ENCODE measurements around the gene SLCO3A1. TPM values are rescaled to one million over a fixed set of nuclear protein-coding genes. Genes with fewer than 3 reads are reported as not detected.

The SLCO3A1 gene
- total and polyA plus RNA-seq, 2 experiments from 2014 or later: 1.9 to 6.9 TPM

DNA sequence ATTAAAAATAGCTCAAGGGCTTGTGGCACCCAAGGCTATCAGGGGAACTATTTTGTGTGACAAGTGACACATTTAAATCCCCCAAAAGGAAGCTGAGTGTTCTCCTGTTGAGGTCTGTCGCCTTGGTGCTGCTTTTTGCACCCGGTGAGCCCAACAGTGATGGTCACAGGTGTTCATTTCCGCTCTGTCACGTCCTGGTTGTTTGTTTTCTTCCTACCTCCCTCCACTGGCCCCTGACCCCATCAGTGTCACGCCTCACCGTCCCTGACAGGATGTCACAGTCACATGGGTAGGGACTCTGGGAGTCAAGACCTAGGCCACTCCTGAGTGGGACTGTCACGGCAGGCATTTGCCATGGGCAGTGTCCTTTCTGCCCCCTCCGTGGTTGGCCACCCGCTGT lies 11.2 kb downstream of the SLCO3A1 start:
- Histone ChIP-seq H2AFZ (no peak overlapping the region), H3K4me3 (no peak overlapping the region), H3K9me2 (ENCODE audit: insufficient read depth) (no peaks in the 10 kb centered on the region), H3K36me3 (ENCODE audit: low read depth) (no peaks in the 10 kb centered on the region), H3K4me2 (ENCODE audit: unreplicated experiment) (no peak overlapping the region), H3K27me3 (replicated peaks; ENCODE audit: insufficient read depth) (no peaks in the 10 kb centered on the region), H3K27ac (no peak overlapping the region), H3K4me1 (ENCODE audit: insufficient read depth) (peaks cover 30% of the 10 kb centered on the region), H3K9ac (no peak overlapping the region), H3K79me2 (ENCODE audit: insufficient read depth) (peaks cover 20% of the 10 kb centered on the region; the same call in 1 of the 2 replicates), H3K9me3 (ENCODE audit: low read depth) (no peaks in the 10 kb centered on the region), H4K20me1 (ENCODE audit: insufficient read depth) (no peaks in the 10 kb centered on the region), H3F3A (ENCODE audit: insufficient read depth) (peaks cover 32% of the 10 kb centered on the region)
- no peak for DNase-seq
- TF ChIP-seq EZH2 (IDR thresholded peaks at IDR 0.05; ENCODE audit: insufficient read depth, poor library complexity, severe bottlenecking) (no peak), EZH2phosphoT487 (IDR thresholded peaks at IDR 0.05; ENCODE audit: insufficient read depth, low read depth) (no peak)
- WGBS, 2 experiments (ENCODE audit: low coverage in 1 of 2, low lambda C conversion rate in 2 of 2, missing lambda C conversion rate in 2 of 2): 87 to 88% methylated on average over 9 of the region's 9 CpGs
- in situ Hi-C loops (cut with MboI): loop anchor here (10.0 kb wide), 1 partner anchor 210 kb away; no protein-coding TSS in a partner anchor

- peaks cover 32% of the 10 kb centered on the region for H3F3A ChIP-seq (ENCODE audit: insufficient read depth)
- WGBS, 2 experiments (ENCODE audit: low coverage in 1 of 2, low lambda C conversion rate in 2 of 2, missing lambda C conversion rate in 2 of 2): 67 to 68% methylated on average over 6 to 7 of the region's 7 CpGs
- H3K9ac ChIP-seq: no peak overlapping the region
- in situ Hi-C loops (cut with MboI): loop anchor here (10.0 kb wide), 1 partner anchor 209 kb away; no protein-coding TSS in a partner anchor
- H3K4me3 ChIP-seq: no peak overlapping the region
- H4K20me1 ChIP-seq (ENCODE audit: insufficient read depth): no peaks in the 10 kb centered on the region
- peak overlapping the region; percentile 44 for H2AFZ ChIP-seq
- no peaks in the 10 kb centered on the region for H3K36me3 ChIP-seq (ENCODE audit: low read depth)
- TF ChIP-seq EZH2 (IDR thresholded peaks at IDR 0.05; ENCODE audit: insufficient read depth, poor library complexity, severe bottlenecking): no peak
- no peak for TF ChIP-seq EZH2phosphoT487 (IDR thresholded peaks at IDR 0.05; ENCODE audit: insufficient read depth, low read depth)
- H3K9me2 ChIP-seq (ENCODE audit: insufficient read depth): no peaks in the 10 kb centered on the region
- H3K27me3 ChIP-seq (replicated peaks; ENCODE audit: insufficient read depth): no peaks in the 10 kb centered on the region
- DNase-seq: no peak
- peaks cover 30% of the 10 kb centered on the region for H3K4me1 ChIP-seq (ENCODE audit: insufficient read depth)
- H3K4me2 ChIP-seq (ENCODE audit: unreplicated experiment): peak overlapping the region; percentile 67
- no peaks in the 10 kb centered on the region for H3K9me3 ChIP-seq (ENCODE audit: low read depth)
- H3K79me2 ChIP-seq (ENCODE audit: insufficient read depth): peaks cover 24% of the 10 kb centered on the region; the same call in 1 of the 2 replicates
- peak overlapping the region; percentile 92 for H3K27ac ChIP-seq
Observed at GRCh38 chr15:91865486-91865885, 12.0 kb downstream of the SLCO3A1 start.

DNA sequence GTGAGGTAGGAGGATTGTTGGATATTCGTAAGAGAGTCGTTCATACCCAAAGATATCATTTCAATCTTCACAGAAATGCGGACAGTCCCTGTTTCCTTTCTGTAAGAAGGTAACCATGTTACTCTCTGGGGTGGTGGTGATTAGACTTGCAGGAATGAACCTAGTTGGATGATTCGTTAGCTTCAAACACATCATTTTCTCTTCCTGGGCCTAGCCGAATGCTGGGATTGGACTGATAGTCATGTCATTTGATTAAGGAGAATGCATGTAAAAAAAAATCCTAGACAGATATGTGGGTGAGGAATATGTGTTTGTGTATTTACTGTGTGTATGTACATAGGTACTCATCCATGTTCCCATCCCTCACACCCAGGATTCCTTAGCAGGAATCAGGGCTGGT lies 12.4 kb downstream of the SLCO3A1 start:
- no peak overlapping the region for H3K9ac ChIP-seq
- H3K4me3 ChIP-seq: no peak overlapping the region
- WGBS, 2 experiments (ENCODE audit: low coverage in 1 of 2, low lambda C conversion rate in 2 of 2, missing lambda C conversion rate in 2 of 2): 45 to 54% methylated on average over 5 of the region's 5 CpGs
- in situ Hi-C loops (cut with MboI): loop anchor here (10.0 kb wide), 1 partner anchor 209 kb away; no protein-coding TSS in a partner anchor
- no peaks in the 10 kb centered on the region for H4K20me1 ChIP-seq (ENCODE audit: insufficient read depth)
- peak overlapping the region; percentile 67 for H3K4me2 ChIP-seq (ENCODE audit: unreplicated experiment)
- peak overlapping the region; percentile 44 for H2AFZ ChIP-seq
- no peaks in the 10 kb centered on the region for H3K9me2 ChIP-seq (ENCODE audit: insufficient read depth)
- TF ChIP-seq EZH2phosphoT487 (IDR thresholded peaks at IDR 0.05; ENCODE audit: insufficient read depth, low read depth): no peak
- no peak for TF ChIP-seq EZH2 (IDR thresholded peaks at IDR 0.05; ENCODE audit: insufficient read depth, poor library complexity, severe bottlenecking)
- DNase-seq: peak; percentile 58
- H3K4me1 ChIP-seq (ENCODE audit: insufficient read depth): peaks cover 30% of the 10 kb centered on the region
- no peaks in the 10 kb centered on the region for H3K36me3 ChIP-seq (ENCODE audit: low read depth)
- H3K27me3 ChIP-seq (replicated peaks; ENCODE audit: insufficient read depth): no peaks in the 10 kb centered on the region
- peaks cover 24% of the 10 kb centered on the region; the same call in 1 of the 2 replicates for H3K79me2 ChIP-seq (ENCODE audit: insufficient read depth)
- H3K27ac ChIP-seq: peak overlapping the region; percentile 92
- H3K9me3 ChIP-seq (ENCODE audit: low read depth): no peaks in the 10 kb centered on the region
- H3F3A ChIP-seq (ENCODE audit: insufficient read depth): peaks cover 32% of the 10 kb centered on the region

DNA sequence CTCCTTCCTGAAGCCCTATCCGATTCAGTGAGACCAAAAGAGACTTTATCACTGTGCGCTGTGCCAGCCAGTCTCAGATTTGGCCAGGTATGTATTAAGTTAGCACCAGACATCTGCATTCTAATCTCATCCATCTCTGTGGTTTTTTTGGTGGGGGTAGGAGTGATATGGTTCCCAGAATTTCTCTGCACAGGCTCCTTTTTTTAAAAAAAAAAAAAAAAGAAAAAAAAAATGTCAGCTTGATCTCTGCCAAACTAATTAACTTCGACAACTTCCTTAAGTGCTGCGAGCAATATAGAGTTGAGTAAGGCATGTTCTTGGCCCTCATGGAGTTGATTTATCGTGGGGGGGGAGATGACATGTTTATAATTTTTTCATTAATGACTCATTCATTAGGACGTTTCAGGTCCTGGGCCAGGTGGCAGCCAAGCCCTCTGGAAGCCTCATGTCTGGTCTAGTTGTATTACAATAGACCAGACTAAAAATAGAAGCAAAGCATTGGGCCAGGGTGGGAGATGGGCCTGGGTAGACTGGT lies 12.9 kb downstream of the SLCO3A1 start:
- Histone ChIP-seq H3K4me2 (ENCODE audit: unreplicated experiment) (peak overlapping the region; percentile 67), H2AFZ (peak overlapping the region; percentile 79), H3K27ac (peak overlapping the region; percentile 92), H3K4me3 (peak overlapping the region; percentile 47), H3K9me3 (ENCODE audit: low read depth) (no peaks in the 10 kb centered on the region), H3K79me2 (ENCODE audit: insufficient read depth) (peaks cover 28% of the 10 kb centered on the region; the same call in 1 of the 2 replicates), H3K27me3 (replicated peaks; ENCODE audit: insufficient read depth) (no peaks in the 10 kb centered on the region), H3F3A (ENCODE audit: insufficient read depth) (peaks cover 32% of the 10 kb centered on the region), H3K4me1 (ENCODE audit: insufficient read depth) (peaks cover 30% of the 10 kb centered on the region), H3K36me3 (ENCODE audit: low read depth) (no peaks in the 10 kb centered on the region), H4K20me1 (ENCODE audit: insufficient read depth) (no peaks in the 10 kb centered on the region), H3K9ac (peak overlapping the region; percentile 70), H3K9me2 (ENCODE audit: insufficient read depth) (no peaks in the 10 kb centered on the region)
- WGBS, 2 experiments (ENCODE audit: low coverage in 1 of 2, low lambda C conversion rate in 2 of 2, missing lambda C conversion rate in 2 of 2): 29 to 32% methylated on average over 6 of the region's 6 CpGs
- in situ Hi-C loops (cut with MboI): loop anchor here (10.0 kb wide), 1 partner anchor 208 kb away; no protein-coding TSS in a partner anchor
- TF ChIP-seq EZH2phosphoT487 (IDR thresholded peaks at IDR 0.05; ENCODE audit: insufficient read depth, low read depth) (no peak), EZH2 (IDR thresholded peaks at IDR 0.05; ENCODE audit: insufficient read depth, poor library complexity, severe bottlenecking) (no peak)
- DNase-seq: peak; percentile 43

Data from GM23248 (cell line).